Activated CD8-positive, alpha-beta memory T cell treated with anti-CD3 and anti-CD28 coated beads for 4 hours (primary cell): Measurements from ENCODE around the gene FFAR2.
"Not testable (repeated sequence)": the region's sequence is repeated elsewhere in the genome, so short reads cannot be mapped to it uniquely, and the experiment has no call there.

ENCODE experiments used
- DNase-seq, 2 donors: peaks; one replicate each; pipeline ENCODE4 v3.0.0-alpha.2; 2020; ENCODE audit warnings: low read depth in 2 of 2

FFAR2 gene

DNA sequence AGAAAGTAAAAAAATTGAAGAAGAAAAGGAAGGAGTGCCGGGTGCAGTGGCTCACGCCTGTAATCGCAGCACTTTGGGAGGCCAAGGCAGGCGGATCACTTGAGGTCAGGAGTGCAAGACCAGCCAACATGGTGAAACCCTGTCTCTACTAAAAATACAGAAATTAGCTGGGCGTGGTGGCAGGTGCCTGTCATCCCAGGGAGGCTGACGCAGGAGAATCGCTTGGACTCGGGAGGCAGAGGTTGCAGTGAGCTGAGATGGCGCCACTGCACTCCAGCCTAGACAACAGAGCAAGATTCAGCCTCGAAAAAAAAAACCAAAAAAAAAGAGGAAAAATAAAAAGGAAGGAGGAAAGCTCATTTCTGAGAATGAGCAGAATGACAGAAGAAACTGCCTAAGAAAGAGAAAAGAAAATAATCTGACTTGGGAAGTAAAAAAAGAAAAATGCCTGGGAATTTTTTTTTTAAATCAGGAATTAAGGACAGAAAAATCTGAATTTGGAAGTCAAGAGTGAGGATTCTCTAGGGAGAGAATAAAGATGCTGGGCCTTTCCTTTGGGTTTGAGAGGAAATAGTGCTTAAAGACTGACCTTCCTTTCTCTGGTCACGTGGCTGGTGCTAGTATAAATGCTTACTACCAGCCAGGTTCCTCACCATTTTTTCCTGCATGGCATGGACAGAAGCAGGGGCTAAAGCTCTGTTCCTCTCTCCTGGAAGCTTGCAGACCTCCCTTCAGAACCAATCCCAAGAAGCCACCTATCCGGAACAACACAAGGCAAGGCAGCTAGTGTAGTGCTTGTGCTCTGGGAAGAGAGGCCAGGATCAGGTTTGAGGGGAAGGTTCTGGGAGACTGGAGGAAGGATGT is at the start of gene FFAR2:
FFAR2 (plus strand) TSS at position 652 of the 864 bp plus-strand sequence. CDS start 1,458 bp downstream, outside the sequence.
- no peak for DNase-seq

GRCh38 chr19:35398570-35398969 is 49.5 kb upstream of the FFAR2 start:
- DNase-seq = no peak

DNA sequence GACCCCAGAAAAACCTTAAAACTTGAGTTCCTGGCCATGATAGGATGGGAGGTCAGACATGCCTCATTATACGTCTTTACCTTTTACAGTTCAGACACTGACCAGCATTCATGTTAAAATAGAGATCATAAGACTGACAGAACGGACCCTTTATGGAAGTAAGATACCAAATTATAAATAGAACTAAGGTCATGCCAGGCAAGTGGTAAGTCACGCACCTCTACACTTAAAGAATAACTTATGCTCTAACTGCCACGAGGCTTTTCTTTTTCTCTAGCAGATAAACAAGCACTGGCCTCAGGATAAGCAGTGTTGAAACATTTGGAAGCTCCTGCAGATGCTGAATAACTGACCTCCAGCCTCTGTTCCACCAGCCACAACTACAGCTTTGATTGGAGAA is 48.8 kb upstream of the FFAR2 start:
- DNase-seq = no peak

GRCh38 chr19:35399948-35400772 is 47.9 kb upstream of the FFAR2 start:
- DNase-seq = no peak

DNA sequence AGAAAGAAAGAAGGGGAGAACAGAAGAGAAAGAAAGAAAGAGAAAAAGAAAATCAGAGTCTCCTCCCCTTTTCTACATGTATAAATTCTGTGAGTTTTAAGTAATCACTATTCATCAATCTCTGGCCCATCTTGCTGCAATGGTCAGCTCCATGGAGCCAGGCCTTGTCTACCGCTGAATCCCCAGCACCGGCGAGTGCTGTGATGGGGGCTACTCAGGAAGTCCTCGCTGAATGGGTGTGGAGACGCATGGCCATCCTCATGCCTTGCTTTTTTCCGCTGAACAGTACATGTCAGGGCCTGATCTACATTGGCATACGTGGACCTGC is 47.3 kb upstream of the FFAR2 start:
- DNase-seq = no peak

GRCh38 chr19:35401416-35401815 is 46.6 kb upstream of the FFAR2 start:
- not testable (repeated sequence) for DNase-seq

DNA sequence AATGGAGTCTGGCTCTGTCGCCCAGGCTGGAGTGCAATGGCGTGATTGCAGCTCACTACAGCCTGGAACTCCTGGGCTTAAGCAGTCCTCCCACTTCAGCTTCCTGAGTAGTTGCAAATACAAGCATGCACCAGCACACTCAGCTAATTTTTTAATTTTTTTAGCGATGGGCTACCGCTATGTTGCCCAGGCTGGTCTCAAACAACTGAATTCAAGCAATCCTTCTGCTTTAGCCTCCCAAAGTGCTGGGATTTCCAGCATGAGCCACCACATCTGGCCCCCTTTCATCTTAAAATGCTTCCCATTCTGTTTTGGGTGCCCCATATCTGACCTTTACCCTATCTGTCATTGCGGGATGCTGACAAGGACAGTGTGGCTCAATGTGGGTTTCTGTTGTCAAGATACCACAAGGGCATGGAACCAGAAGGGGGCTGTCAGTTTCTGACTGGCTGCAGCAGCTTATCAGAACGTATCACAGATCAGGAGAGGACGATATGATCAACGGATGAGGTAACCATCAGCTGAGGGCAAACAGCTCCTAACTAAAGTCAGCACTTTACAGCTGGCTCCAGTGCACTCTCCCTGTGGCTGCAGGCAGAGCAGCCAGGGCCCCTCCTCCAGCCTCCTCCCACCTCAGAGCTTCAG is 44.8 kb upstream of the FFAR2 start:
- DNase-seq = no peak

- no peak for DNase-seq
These were observed 43.0 kb upstream of the FFAR2 start for GRCh38 chr19:35404879-35405622.

DNA sequence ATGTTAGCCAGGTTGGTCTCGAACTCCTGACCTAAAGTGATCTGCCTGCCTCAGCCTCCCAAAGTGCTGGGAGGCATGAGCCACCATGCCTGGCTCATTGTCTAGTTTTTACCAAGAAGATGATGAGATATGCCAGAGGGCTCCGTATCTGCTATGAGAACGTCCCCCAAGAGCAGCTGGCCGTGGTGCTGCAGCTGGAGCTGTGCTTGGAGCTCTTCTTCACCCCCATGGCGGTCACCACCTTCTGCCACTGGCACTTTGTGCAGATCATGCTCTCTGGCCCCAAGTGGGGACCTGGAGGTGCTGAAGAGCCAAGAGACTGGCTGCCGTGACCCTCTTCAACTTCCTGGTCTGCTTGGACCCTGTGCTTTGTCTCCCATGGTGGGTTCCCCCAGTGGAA is 40.4 kb upstream of the FFAR2 start:
- no peak for DNase-seq

DNA sequence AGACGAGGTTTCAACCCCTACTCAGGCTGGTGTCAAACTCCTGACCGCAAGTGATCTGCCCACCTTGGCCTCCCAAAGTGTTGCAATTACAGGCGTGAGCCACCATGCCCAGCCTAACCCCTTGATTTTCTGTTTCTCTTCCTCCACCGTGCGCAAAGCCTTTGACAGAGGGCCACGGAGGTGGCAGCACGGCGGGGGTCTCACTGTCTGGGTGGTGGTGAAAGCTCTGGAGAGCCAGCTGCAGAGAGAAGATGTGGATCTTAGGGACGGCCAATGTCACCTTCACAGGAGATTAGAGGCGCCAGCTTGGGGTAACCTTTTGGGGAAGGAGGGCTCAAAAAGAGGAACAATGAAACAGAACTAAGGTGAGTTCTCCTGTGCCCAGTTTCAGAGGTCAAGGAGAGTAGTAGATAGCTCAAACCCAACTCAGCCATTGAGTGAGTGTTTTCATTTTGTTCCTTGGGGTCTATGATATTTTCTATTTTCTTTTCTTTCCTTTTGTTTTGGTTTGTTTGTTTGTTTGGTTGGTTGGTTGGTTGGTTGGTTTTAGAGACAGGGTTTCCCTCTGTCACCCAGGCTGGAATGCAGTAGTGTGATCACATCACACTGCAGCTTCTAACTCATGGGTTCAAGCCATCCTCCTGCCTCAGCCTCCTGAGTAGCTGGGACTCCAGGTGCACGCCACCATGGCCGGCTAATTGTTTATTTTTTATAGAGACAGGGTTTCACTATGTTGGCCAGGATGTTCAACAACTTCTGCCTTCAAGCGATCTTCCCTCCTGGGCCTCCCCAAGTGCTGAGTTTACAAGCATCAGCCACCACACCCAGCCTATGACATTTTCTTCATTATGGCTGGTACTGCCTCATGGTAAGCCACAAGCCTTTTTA is 39.5 kb upstream of the FFAR2 start:
- no peak for DNase-seq

- DNase-seq = no peak
These were observed 38.9 kb upstream of the FFAR2 start for GRCh38 chr19:35409191-35409590.

DNA sequence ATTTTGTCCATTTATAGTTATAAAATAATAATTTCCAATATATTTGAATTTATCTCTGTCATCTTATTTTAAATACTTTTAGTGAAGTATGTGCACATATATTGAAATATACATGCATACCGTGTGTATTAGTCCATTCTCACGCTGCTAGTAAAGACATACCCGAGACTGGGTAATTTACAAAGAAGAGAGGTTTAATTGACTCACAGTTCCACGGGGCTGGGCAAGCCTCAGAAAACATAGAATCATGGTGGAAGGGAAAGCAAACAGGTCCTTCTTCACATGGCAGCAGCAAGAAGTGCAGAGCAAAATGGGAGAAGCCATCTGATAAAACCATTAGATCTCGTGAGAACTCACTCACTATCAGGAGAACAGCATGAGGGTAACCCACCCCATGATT is 37.6 kb upstream of the FFAR2 start:
- no peak for DNase-seq

- no peak for DNase-seq
These were observed 33.6 kb upstream of the FFAR2 start for GRCh38 chr19:35414442-35414841.

DNA sequence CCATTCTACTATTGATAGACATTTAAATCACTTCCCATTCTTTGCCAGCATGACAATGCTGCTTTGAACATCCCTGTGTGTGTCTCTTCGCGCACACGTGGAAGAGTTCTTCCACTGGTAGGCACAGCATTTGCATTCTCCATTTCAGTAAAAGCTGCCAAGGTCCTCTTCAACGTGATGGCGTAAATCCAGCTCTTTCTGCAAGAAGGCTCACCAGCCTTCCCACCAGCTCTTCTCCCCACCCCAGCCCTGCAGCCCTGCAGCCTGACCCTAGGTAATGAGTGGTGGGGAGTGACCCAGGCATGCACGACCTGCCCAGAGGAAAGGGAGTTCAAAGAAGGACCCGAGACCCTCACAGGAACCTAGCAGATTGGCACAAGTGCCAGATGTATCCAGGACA is 31.7 kb upstream of the FFAR2 start:
- no peak for DNase-seq

DNA sequence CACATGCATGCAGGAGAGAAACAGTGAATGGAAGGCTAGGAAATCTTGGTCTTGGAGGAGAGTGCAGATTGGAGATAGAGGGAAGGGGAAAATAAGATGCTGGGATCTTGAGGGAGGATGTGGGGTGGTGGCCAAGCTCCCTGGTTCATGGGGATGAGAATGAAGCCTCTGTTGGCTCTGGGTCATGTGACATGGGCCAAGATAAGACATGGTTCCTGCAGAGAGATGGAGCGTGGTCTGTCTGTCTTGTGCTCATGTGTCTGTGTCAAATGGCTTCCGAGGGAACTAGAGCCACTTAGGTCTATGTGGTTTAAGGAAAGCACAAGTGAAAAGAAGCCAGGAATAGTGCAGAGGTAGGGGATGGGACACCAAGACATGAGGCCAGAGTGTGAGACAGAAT is 30.8 kb upstream of the FFAR2 start:
- DNase-seq = no peak

DNA sequence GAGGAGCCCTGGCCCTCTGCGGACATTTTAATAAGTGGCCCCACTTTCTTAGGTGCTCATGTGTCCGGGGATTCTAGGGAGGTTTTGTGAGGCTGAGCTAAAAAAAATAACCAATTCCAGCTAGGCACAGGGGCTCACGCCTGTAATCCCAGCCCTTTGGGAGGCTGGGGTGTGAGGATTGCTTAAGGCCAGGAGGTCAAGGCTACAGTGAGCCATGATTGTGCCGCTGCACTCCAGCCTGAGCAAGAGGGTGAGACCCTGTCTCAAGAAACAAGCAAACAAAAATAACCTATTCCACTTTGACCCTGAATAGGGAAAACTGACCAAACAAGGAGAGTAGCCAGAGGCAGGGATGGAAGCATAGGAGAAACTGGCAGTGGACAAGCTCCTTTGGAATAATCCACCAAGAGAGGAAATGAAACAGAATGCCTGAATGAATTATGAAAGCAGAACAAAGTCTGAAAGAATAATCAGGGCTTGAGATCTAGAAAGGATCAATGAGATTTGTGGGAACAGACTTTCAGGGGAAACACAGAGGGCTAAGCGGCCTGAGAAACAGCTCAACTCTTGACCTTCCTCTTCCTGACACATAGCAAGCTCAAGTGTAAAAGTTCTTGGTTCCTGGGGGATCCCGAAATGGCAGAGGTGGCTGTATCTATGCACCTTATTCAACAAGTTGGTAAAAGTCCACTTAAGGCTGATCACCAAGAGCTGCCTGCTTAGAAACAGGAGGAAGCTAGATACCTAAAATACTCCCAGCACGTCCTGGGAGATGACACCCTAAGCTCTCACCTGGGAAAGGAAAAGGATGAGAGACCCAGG is 30.1 kb upstream of the FFAR2 start:
- no peak for DNase-seq

DNA sequence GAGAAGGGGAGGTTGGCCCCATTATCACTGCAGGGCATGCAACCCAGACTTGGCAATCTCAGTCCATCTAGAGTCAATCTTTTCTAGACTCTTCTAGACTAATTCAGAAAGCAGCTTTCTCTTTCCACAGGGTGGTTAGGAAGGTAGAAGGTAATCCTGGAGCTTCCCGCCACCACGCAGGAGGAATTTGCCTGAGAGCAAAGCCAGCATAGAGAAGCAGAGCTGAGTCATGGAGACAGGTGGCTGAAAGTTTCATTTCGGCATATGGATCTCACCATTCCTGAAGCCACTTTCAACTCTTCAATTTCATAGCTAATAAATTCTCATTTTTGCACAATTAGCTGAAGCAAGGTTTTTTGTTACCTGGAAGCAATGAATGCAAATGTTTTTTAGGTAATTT is 29.0 kb upstream of the FFAR2 start:
- no peak for DNase-seq

- no peak for DNase-seq
These were observed 28.3 kb upstream of the FFAR2 start for GRCh38 chr19:35419805-35420204.

GRCh38 chr19:35421362-35421761 is 26.7 kb upstream of the FFAR2 start:
- no peak for DNase-seq

- not testable (repeated sequence) for DNase-seq
These were observed 24.7 kb upstream of the FFAR2 start for GRCh38 chr19:35423406-35423805.
